Measurements from ENCODE around the gene GATA2. TPM values are rescaled to one million over a fixed set of nuclear protein-coding genes. Genes with fewer than 3 reads are reported as not detected.

Gene GATA2
- total and polyA plus RNA-seq, 2 experiments from 2014 or later, result 0.52 to 0.83 TPM

- H3K4me3 Mint-ChIP-seq, result no peak overlapping the region
- Histone ChIP-seq H3F3A (replicated peaks; ENCODE audit: low read depth) (no peaks in the 10 kb centered on the region), H3K79me2 (replicated peaks; ENCODE audit: insufficient read depth) (no peaks in the 10 kb centered on the region), H4K20me1 (replicated peaks; ENCODE audit: insufficient read depth) (no peaks in the 10 kb centered on the region), H3K4me1 (ENCODE audit: insufficient read depth) (no peaks in the 10 kb centered on the region), H2AFZ (no peak overlapping the region), H3K9me2 (ENCODE audit: insufficient read depth) (no peaks in the 10 kb centered on the region), H3K36me3 (ENCODE audit: insufficient read depth) (no peaks in the 10 kb centered on the region), H3K4me2 (no peak overlapping the region), H3K27ac (ENCODE audit: low read depth) (no peak overlapping the region), H3K27me3 (ENCODE audit: insufficient read depth) (no peaks in the 10 kb centered on the region), H3K4me3 (no peak overlapping the region)
- H3K36me3 Mint-ChIP-seq (ENCODE audit: low read depth), result no peaks in the 10 kb centered on the region
- peaks cover 43% of the 10 kb centered on the region for H3K27me3 Mint-ChIP-seq (ENCODE audit: insufficient read depth, low read depth, poor library complexity)
- TF ChIP-seq EZH2 (IDR thresholded peaks at IDR 0.05; ENCODE audit: low read depth, unreplicated experiment), result no peak
- no peak for TF ChIP-seq STAT1 (IDR thresholded peaks at IDR 0.05; ENCODE audit: unreplicated experiment)
- no peaks in the 10 kb centered on the region for H3K4me1 Mint-ChIP-seq
- H3K27ac Mint-ChIP-seq, result no peak overlapping the region
- no peaks in the 10 kb centered on the region; the same call in 1 of the 3 replicates for H3K9me3 Mint-ChIP-seq
- DNase-seq (ENCODE audit: low spot score) (no peak), ATAC-seq (no peak)
Measured at GRCh38 chr3:128462341-128462910, 30.6 kb downstream of the GATA2 start.

- no peak overlapping the region for H2AFZ ChIP-seq
- H3K4me2 ChIP-seq, result no peak overlapping the region
- ATAC-seq (peak; percentile 31), DNase-seq (ENCODE audit: low spot score) (no peak)
- Mint-ChIP-seq H3K9me3 (no peaks in the 10 kb centered on the region; the same call in 1 of the 3 replicates), H3K36me3 (ENCODE audit: low read depth) (no peaks in the 10 kb centered on the region), H3K27me3 (ENCODE audit: insufficient read depth, low read depth, poor library complexity) (peaks cover 38% of the 10 kb centered on the region), H3K4me3 (no peak overlapping the region), H3K27ac (no peak overlapping the region), H3K4me1 (no peaks in the 10 kb centered on the region)
- H3K4me1 ChIP-seq (ENCODE audit: insufficient read depth), result no peaks in the 10 kb centered on the region
- H3K36me3 ChIP-seq (ENCODE audit: insufficient read depth), result no peaks in the 10 kb centered on the region
- no peaks in the 10 kb centered on the region for H3K79me2 ChIP-seq (replicated peaks; ENCODE audit: insufficient read depth)
- TF ChIP-seq ZNF331 (CRISPR knock-in tag; IDR thresholded peaks at IDR 0.05; ENCODE audit: low read depth) (no peak), STAT1 (IDR thresholded peaks at IDR 0.05; ENCODE audit: unreplicated experiment) (no peak), ZNF462 (CRISPR knock-in tag; IDR thresholded peaks at IDR 0.05) (no peak), CTCF (conservative IDR thresholded peaks at IDR 0.05; ENCODE audit: low read depth in 2 of 2) (0 out of 4 replicates have a peak, but pooled peaks of 1 of the 2 experiments have one; percentile 10)
- H4K20me1 ChIP-seq (replicated peaks; ENCODE audit: insufficient read depth), result no peaks in the 10 kb centered on the region
- H3K9me2 ChIP-seq (ENCODE audit: insufficient read depth), result no peaks in the 10 kb centered on the region
- H3F3A ChIP-seq (replicated peaks; ENCODE audit: low read depth), result no peaks in the 10 kb centered on the region
- H3K27ac ChIP-seq (ENCODE audit: low read depth), result no peak overlapping the region
- no peak overlapping the region for H3K4me3 ChIP-seq
- no peaks in the 10 kb centered on the region for H3K27me3 ChIP-seq (ENCODE audit: insufficient read depth)
Measured at GRCh38 chr3:128461731-128462130, 31.3 kb downstream of the GATA2 start.

Measured in GM23338 (cell line).